OCI-LY1 (cell line): ENCODE results near the gene TOP1.
A peak's percentile ranks its signal among the peaks of the same experiment; 100 is the strongest.

ENCODE experiments used
- H2AFZ ChIP-seq: fragments of 200-600 bp; sonication (generic), shearing (Covaris generic); 2 replicates; pipeline ENCODE4 v1.6.0; 2014; ENCODE audit warnings: antibody characterized with exemption, mild to moderate bottlenecking, low read length
- H3F3A ChIP-seq: fragments of 200-600 bp; sonication (generic), shearing (Covaris generic); 2 replicates; pipeline ENCODE4 v1.6.0; 2014; ENCODE audit warnings: mild to moderate bottlenecking, antibody characterized with exemption, low read length, moderate library complexity; ENCODE audit not compliant: insufficient read depth
- H3K27ac ChIP-seq: fragments of 200-600 bp; sonication (generic); 2 replicates; pipeline ENCODE4 v1.5.1; 2014; ENCODE audit warnings: low read length, mixed run types, mild to moderate bottlenecking, low read depth; ENCODE audit not compliant: poor library complexity, severe bottlenecking
- H3K27me3 ChIP-seq: fragments of 200-600 bp; sonication (generic); 2 replicates; pipeline ENCODE4 v1.6.0; 2014; ENCODE audit warnings: antibody characterized with exemption, mild to moderate bottlenecking, low read length, moderate library complexity; ENCODE audit not compliant: insufficient read depth
- H3K36me3 ChIP-seq: fragments of 200-600 bp; sonication (generic); 2 replicates; pipeline ENCODE4 v1.6.1; 2014; ENCODE audit warnings: mild to moderate bottlenecking, antibody characterized with exemption, low read length, moderate library complexity, mixed read lengths; ENCODE audit not compliant: insufficient read depth
- H3K4me1 ChIP-seq: fragments of 200-600 bp; sonication (generic); 2 replicates; pipeline ENCODE4 v1.5.1; 2014; ENCODE audit warnings: mild to moderate bottlenecking, low read length, moderate library complexity; ENCODE audit not compliant: insufficient read depth, severe bottlenecking
- H3K4me2 ChIP-seq: fragments of 200-600 bp; sonication (generic), shearing (Covaris generic); 2 replicates; pipeline ENCODE4 v1.6.1; 2014; ENCODE audit warnings: low read length
- H3K4me3 ChIP-seq: fragments of 200-600 bp; sonication (generic); 2 replicates; pipeline ENCODE4 v1.5.1; 2014; ENCODE audit warnings: low read length, low read depth, mild to moderate bottlenecking, mixed read lengths; ENCODE audit not compliant: poor library complexity, severe bottlenecking
- H3K79me2 ChIP-seq: fragments of 200-600 bp; shearing (Covaris generic); 2 replicates; pipeline ENCODE4 v1.6.1; 2016; ENCODE audit warnings: mixed run types, low read length, mixed read lengths; ENCODE audit not compliant: insufficient read depth
- H3K9ac ChIP-seq: fragments of 200-600 bp; sonication (generic), shearing (Covaris generic); 2 replicates; pipeline ENCODE4 v1.6.1; 2014; ENCODE audit warnings: mild to moderate bottlenecking, low read length, mixed read lengths
- H3K9me2 ChIP-seq: fragments of 200-600 bp; sonication (generic), shearing (Covaris generic); 2 replicates; pipeline ENCODE4 v1.6.1; 2014; ENCODE audit warnings: low read depth, mild to moderate bottlenecking, low read length, mixed read lengths
- H3K9me3 ChIP-seq: fragments of 200-600 bp; shearing (Covaris generic); 2 replicates; pipeline ENCODE4 v1.6.1; 2014; ENCODE audit warnings: low read length, mixed read lengths
- H4K20me1 ChIP-seq: fragments of 200-600 bp; sonication (generic), shearing (Covaris generic); 2 replicates; pipeline ENCODE4 v1.6.0; 2016; ENCODE audit warnings: mild to moderate bottlenecking, low read length; ENCODE audit not compliant: insufficient read depth
- EZH2 ChIP-seq: fragments of 200-600 bp; sonication (generic), shearing (Covaris generic); IDR thresholded peaks from 2 replicates; pipeline ENCODE4 v1.8.0; 2017; ENCODE audit warnings: borderline replicate concordance, mixed run types, mild to moderate bottlenecking, antibody characterized with exemption, low read length, moderate library complexity, mixed read lengths
- TF ChIP-seq, protein P1 (sequence below): fragments of 200-600 bp; sonication (generic), shearing (Covaris generic); IDR thresholded peaks from 2 replicates; pipeline ENCODE4 v1.5.1; 2017; ENCODE audit warnings: mild to moderate bottlenecking, antibody characterized with exemption, low read length, moderate library complexity, mixed read lengths

The TOP1 gene

GRCh38 chr20:41028359-41029149 is at the start of gene TOP1:
TSS of gene TOP1 (plus strand) at chr20:41028822. CDS start at chr20:41029068, 246 bp downstream.
- no peaks in the 10 kb centered on the region for H3K9me2 ChIP-seq
- peaks cover 49% of the 10 kb centered on the region for H3K79me2 ChIP-seq
- peak within 1 kb of the TSS; percentile 99 for H3K4me3 ChIP-seq
- no peaks in the 10 kb centered on the region for H4K20me1 ChIP-seq
- H3K9ac ChIP-seq, result peak within 1 kb of the TSS; percentile 99
- no peaks in the 10 kb centered on the region for H3K9me3 ChIP-seq
- H2AFZ ChIP-seq, result no peak within 1 kb of the TSS
- peak within 1 kb of the TSS; percentile 70 for H3K27ac ChIP-seq
- H3K36me3 ChIP-seq, result peaks cover 45% of the 10 kb centered on the region
- no peaks in the 10 kb centered on the region for H3K27me3 ChIP-seq
- TF ChIP-seq, protein P1, sequence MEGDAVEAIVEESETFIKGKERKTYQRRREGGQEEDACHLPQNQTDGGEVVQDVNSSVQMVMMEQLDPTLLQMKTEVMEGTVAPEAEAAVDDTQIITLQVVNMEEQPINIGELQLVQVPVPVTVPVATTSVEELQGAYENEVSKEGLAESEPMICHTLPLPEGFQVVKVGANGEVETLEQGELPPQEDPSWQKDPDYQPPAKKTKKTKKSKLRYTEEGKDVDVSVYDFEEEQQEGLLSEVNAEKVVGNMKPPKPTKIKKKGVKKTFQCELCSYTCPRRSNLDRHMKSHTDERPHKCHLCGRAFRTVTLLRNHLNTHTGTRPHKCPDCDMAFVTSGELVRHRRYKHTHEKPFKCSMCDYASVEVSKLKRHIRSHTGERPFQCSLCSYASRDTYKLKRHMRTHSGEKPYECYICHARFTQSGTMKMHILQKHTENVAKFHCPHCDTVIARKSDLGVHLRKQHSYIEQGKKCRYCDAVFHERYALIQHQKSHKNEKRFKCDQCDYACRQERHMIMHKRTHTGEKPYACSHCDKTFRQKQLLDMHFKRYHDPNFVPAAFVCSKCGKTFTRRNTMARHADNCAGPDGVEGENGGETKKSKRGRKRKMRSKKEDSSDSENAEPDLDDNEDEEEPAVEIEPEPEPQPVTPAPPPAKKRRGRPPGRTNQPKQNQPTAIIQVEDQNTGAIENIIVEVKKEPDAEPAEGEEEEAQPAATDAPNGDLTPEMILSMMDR, result no peak
- H3F3A ChIP-seq, result no peaks in the 10 kb centered on the region
- H3K4me1 ChIP-seq, result peaks cover 55% of the 10 kb centered on the region
- H3K4me2 ChIP-seq, result peak within 1 kb of the TSS; percentile 97

GRCh38 chr20:40979247-40979646 is 49.4 kb upstream of the TOP1 start:
- Histone ChIP-seq H3K4me1 (peaks cover 23% of the 10 kb centered on the region), H3K9me3 (0 out of 2 replicates have a peak, but pooled peaks cover 5% of the 10 kb centered on the region), H3K36me3 (no peaks in the 10 kb centered on the region), H2AFZ (no peak overlapping the region), H3K9me2 (no peaks in the 10 kb centered on the region), H3K4me2 (no peak overlapping the region), H3K9ac (no peak overlapping the region), H3K4me3 (no peak overlapping the region), H3K27me3 (no peaks in the 10 kb centered on the region), H4K20me1 (no peaks in the 10 kb centered on the region), H3F3A (no peaks in the 10 kb centered on the region), H3K27ac (no peak overlapping the region), H3K79me2 (no peaks in the 10 kb centered on the region)
- TF ChIP-seq, protein P1, result no peak
- no peak for TF ChIP-seq EZH2

GRCh38 chr20:40980106-40980827 is 48.4 kb upstream of the TOP1 start:
- no peak overlapping the region for H2AFZ ChIP-seq
- peaks cover 23% of the 10 kb centered on the region for H3K4me1 ChIP-seq
- no peak overlapping the region for H3K9ac ChIP-seq
- H4K20me1 ChIP-seq, result no peaks in the 10 kb centered on the region
- no peak overlapping the region for H3K27ac ChIP-seq
- no peak for TF ChIP-seq EZH2
- H3K27me3 ChIP-seq, result no peaks in the 10 kb centered on the region
- no peaks in the 10 kb centered on the region for H3K79me2 ChIP-seq
- no peaks in the 10 kb centered on the region for H3F3A ChIP-seq
- H3K9me2 ChIP-seq, result no peaks in the 10 kb centered on the region
- H3K4me3 ChIP-seq, result no peak overlapping the region
- H3K36me3 ChIP-seq, result no peaks in the 10 kb centered on the region
- H3K9me3 ChIP-seq, result 0 out of 2 replicates have a peak, but pooled peaks cover 5% of the 10 kb centered on the region
- no peak overlapping the region for H3K4me2 ChIP-seq
